SK-N-SH (cell line): Measurements from ENCODE around the gene MAP3K3. TPM values are rescaled to one million over a fixed set of nuclear protein-coding genes. Genes with fewer than 3 reads are reported as not detected.

Experiments
- CTCF ChIA-PET: fragments of 300-600, 350-600 bp; formaldehyde crosslinking; extraction: SDS; loops from one replicate; lab custom pipeline; 2021; lab: Yijun Ruan, JAX
- POLR2A ChIA-PET: fragments of 350-600 bp; sonication (Branson Sonifier 250); formaldehyde crosslinking; extraction: SDS; loops from one replicate; lab custom pipeline; 2020; ENCODE audit warnings: antibody characterized with exemption, inconsistent platforms; lab: Yijun Ruan, JAX
- DNase-seq: peaks from one replicate; pipeline ENCODE4 v3.0.0; 2012
- H2AFZ ChIP-seq: fragments of 200-600 bp; sonication (generic); 2 replicates; pipeline ENCODE4 v1.8.1; 2016; ENCODE audit warnings: antibody characterized with exemption, mild to moderate bottlenecking, low read depth
- H3F3A ChIP-seq: fragments of 200-600 bp; sonication (generic); replicated peaks from 2 replicates; pipeline ENCODE3; 2016; ENCODE audit warnings: antibody characterized with exemption, mild to moderate bottlenecking; ENCODE audit not compliant: insufficient read depth
- H3K27ac ChIP-seq, 2 experiments: fragments of 200-500 bp in 1 of 2; fragments of 200-600 bp in 1 of 2; sonication (Bioruptor generic) in 1 of 2; sonication (generic), shearing (Covaris generic) in 1 of 2; 2 replicates each; pipeline versions ENCODE4 v1.5.1 to v1.6.1; 2014 to 2016; ENCODE audit warnings: low read depth in 2 of 2, inconsistent platforms in 1 of 2, low read length in 1 of 2, mild to moderate bottlenecking in 1 of 2, mixed read lengths in 1 of 2
- H3K27me3 ChIP-seq: fragments of 200-600 bp; sonication (generic), shearing (Covaris generic); 2 replicates; pipeline ENCODE4 v1.6.1; 2016; ENCODE audit warnings: mixed run types; ENCODE audit not compliant: insufficient read depth
- H3K36me3 ChIP-seq, 2 experiments: fragments of 200-500 bp in 1 of 2; fragments of 200-600 bp in 1 of 2; sonication (Bioruptor generic) in 1 of 2; sonication (generic) in 1 of 2; replicated peaks in 1 of 2; 2 replicates each; pipeline versions ENCODE3 to v1.5.1; 2014 to 2016; ENCODE audit warnings: low read length in 1 of 2, mild to moderate bottlenecking in 1 of 2; ENCODE audit not compliant: insufficient read depth in 2 of 2, control insufficient read depth in 1 of 2
- H3K4me1 ChIP-seq, 2 experiments: fragments of 200-500 bp in 1 of 2; fragments of 200-600 bp in 1 of 2; sonication (Bioruptor generic) in 1 of 2; sonication (generic), shearing (Covaris generic) in 1 of 2; 2 replicates each; pipeline versions ENCODE4 v1.5.1 to v1.6.1; 2014 to 2016; ENCODE audit warnings: low read depth in 1 of 2, low read length in 1 of 2, mixed run types in 1 of 2; ENCODE audit not compliant: insufficient read depth in 2 of 2, control insufficient read depth in 1 of 2
- H3K4me2 ChIP-seq: fragments of 200-600 bp; sonication (generic), shearing (Covaris generic); 2 replicates; pipeline ENCODE4 v1.6.1; 2017; ENCODE audit warnings: mixed run types
- H3K4me3 ChIP-seq, 2 experiments: fragments of 200-500 bp in 1 of 2; fragments of 200-600 bp in 1 of 2; sonication (Bioruptor generic) in 1 of 2; sonication (generic), shearing (Covaris generic) in 1 of 2; 2 replicates each; pipeline versions ENCODE4 v1.5.1 to v1.8.1; 2014 to 2016; ENCODE audit warnings: low read depth in 2 of 2, inconsistent platforms in 1 of 2, low read length in 1 of 2, mild to moderate bottlenecking in 1 of 2, mixed read lengths in 1 of 2, moderate library complexity in 1 of 2
- H3K79me2 ChIP-seq: fragments of 200-600 bp; sonication (generic); 2 replicates; pipeline ENCODE4 v1.8.1; 2017; ENCODE audit warnings: mild to moderate bottlenecking; ENCODE audit not compliant: insufficient read depth
- H3K9ac ChIP-seq: fragments of 200-600 bp; sonication (generic); 2 replicates; pipeline ENCODE4 v1.6.1; 2017; ENCODE audit warnings: mixed run types
- H3K9me2 ChIP-seq: fragments of 200-600 bp; sonication (generic); 2 replicates; pipeline ENCODE4 v1.6.1; 2017; ENCODE audit warnings: mixed run types
- H3K9me3 ChIP-seq: fragments of 200-600 bp; sonication (generic); 2 replicates; pipeline ENCODE4 v1.6.1; 2017; ENCODE audit warnings: mixed run types, mild to moderate bottlenecking, moderate library complexity
- H4K20me1 ChIP-seq: fragments of 200-600 bp; sonication (generic); 2 replicates; pipeline ENCODE4 v1.6.1; 2017; ENCODE audit warnings: mild to moderate bottlenecking, mixed run types; ENCODE audit not compliant: insufficient read depth
- CHD2 ChIP-seq: fragments of 150-350 bp; IDR thresholded peaks from 2 replicates; pipeline ENCODE4 v1.6.1; 2018; ENCODE audit warnings: low read length; ENCODE audit not compliant: partially characterized antibody
- ELF1 ChIP-seq: IDR thresholded peaks from 2 replicates; pipeline ENCODE4 v1.4.0; 2012
- FOXM1 ChIP-seq: IDR thresholded peaks from 2 replicates; pipeline ENCODE4 v1.4.0; 2012; ENCODE audit warnings: low read depth, mild to moderate bottlenecking
- JUND ChIP-seq: IDR thresholded peaks from 2 replicates; pipeline ENCODE4 v1.4.0; 2012
- NFIC ChIP-seq: IDR thresholded peaks from 2 replicates; pipeline ENCODE4 v1.4.0; 2012; ENCODE audit warnings: borderline replicate concordance
- NRF1 ChIP-seq: IDR thresholded peaks from 2 replicates; pipeline ENCODE4 v1.6.1; 2012; ENCODE audit warnings: low read depth, mild to moderate bottlenecking, low read length
- POLR2AphosphoS5 ChIP-seq: IDR thresholded peaks from 2 replicates; pipeline ENCODE4 v1.6.1; 2012; ENCODE audit warnings: low read depth, low read length
- RXRA ChIP-seq: IDR thresholded peaks from 2 replicates; pipeline ENCODE4 v1.4.0; 2012; ENCODE audit warnings: low read depth, mild to moderate bottlenecking, borderline replicate concordance
- SIN3A ChIP-seq: IDR thresholded peaks from 2 replicates; pipeline ENCODE4 v1.6.1; 2012; ENCODE audit warnings: low read depth, mild to moderate bottlenecking, low read length, moderate library complexity, borderline replicate concordance
- SMC3 ChIP-seq: IDR thresholded peaks from 2 replicates; pipeline ENCODE4 v1.6.1; 2012; ENCODE audit warnings: low read depth, low read length, improper control_type of control experiment
- TAF1 ChIP-seq: IDR thresholded peaks from 2 replicates; pipeline ENCODE4 v1.6.1; 2012; ENCODE audit warnings: low read depth, mild to moderate bottlenecking, low read length, moderate library complexity, borderline replicate concordance
- TEAD4 ChIP-seq: IDR thresholded peaks from 2 replicates; pipeline ENCODE4 v1.4.0; 2012; ENCODE audit warnings: mild to moderate bottlenecking, borderline replicate concordance; ENCODE audit not compliant: insufficient read depth
- WGBS: methylation state at CpG from one replicate; pipeline ENCODE4 v1.1.6; 2017; ENCODE audit warnings: low lambda C conversion rate; 5-methylcytosine and 5-hydroxymethylcytosine counted together
- polyA plus RNA-seq, 3 experiments: library from polyadenylated mRNA; depleted of rRNA; stranded (reverse); fragments of >200 nt; gene quantifications; 2 replicates each; pipeline ENCODE4 v1.2.3, GENCODE V29; 2012
- TF ChIP-seq, protein P1 (sequence below): fragments of 150-350 bp; IDR thresholded peaks from 2 replicates; pipeline ENCODE4 v1.6.1; 2016; ENCODE audit warnings: mild to moderate bottlenecking, low read depth, low read length
- TF ChIP-seq, protein P2 (sequence below): IDR thresholded peaks from 2 replicates; pipeline ENCODE4; 2012
- TF ChIP-seq, protein P3 (sequence below): fragments of 200-600 bp; sonication (generic); IDR thresholded peaks from 2 replicates; pipeline ENCODE4 v1.6.1; 2017; ENCODE audit warnings: antibody characterized with exemption, mild to moderate bottlenecking, moderate library complexity
- TF ChIP-seq, protein P4 (sequence below): IDR thresholded peaks from 2 replicates; pipeline ENCODE4 v1.4.0; 2012; ENCODE audit warnings: low read depth
- TF ChIP-seq, protein P5 (sequence below): IDR thresholded peaks from 2 replicates; pipeline ENCODE4 v1.6.1; 2012; ENCODE audit warnings: mild to moderate bottlenecking, low read depth, low read length, moderate library complexity

MAP3K3 gene
- polyA plus RNA-seq, 1 of the 3 experiments (the other 2 are of a cell fraction) = 25.3 TPM

DNA sequence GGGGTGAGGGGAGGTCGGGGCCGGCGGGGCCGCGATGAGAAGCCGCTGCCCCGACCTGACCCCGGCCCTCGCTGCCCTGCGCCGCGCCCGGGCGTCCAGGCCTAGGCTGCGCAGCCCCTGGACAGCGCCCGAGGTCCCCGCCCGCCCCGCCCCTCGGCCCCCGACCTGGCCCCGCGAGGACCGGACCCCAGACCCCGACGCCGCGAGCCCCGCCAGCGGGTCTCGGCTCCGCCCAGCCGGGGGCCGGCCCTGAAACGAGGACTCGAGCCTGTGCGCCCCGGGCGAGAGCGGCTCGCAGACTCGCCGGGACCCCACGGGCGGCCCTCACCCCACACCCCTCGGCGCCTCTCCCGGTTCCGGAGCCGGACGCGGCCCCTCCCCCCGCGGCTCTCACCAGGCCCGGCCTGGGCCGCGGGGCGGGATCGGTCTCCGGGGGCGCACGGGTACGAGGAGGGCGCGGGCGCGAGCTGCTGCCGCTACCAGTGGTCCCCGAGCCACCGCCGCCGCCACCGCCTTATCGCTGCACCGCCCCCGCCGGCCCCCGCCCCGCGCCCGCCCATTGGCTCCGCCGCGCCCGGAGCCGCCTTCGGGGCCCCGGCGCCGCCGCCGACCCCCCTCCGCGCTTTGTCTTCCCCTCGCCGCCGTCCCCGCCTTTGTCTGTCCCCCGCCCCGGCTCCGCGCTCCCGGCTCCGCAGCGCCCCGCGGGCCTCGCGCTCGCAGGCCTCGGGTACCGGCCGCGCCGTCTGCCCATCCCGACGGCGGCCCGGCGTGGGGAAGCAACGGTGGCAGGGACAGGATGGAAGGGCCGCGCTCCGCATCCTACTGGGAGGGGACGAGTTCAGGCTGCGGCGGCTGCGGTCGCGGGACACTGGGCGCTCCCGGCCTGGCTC is 77.7 kb downstream of the MAP3K3 start, which contains the start of gene LIMD2:
Gene LIMD2 (minus strand): TSS at position 488 of the 890 bp plus-strand sequence. CDS start 827 bp downstream, outside the sequence.
- TF ChIP-seq NRF1 (peak; percentile 41), RXRA (no peak), NFIC (no peak), JUND (no peak), SIN3A (no peak), TEAD4 (0 out of 2 replicates have a peak, but pooled peaks have one; percentile 0), CHD2 (peak; percentile 21), ELF1 (no peak), SMC3 (no peak), FOXM1 (no peak), TAF1 (peak; percentile 45), POLR2AphosphoS5 (0 out of 2 replicates have a peak, but pooled peaks have one; percentile 51)
- TF ChIP-seq, protein P1, sequence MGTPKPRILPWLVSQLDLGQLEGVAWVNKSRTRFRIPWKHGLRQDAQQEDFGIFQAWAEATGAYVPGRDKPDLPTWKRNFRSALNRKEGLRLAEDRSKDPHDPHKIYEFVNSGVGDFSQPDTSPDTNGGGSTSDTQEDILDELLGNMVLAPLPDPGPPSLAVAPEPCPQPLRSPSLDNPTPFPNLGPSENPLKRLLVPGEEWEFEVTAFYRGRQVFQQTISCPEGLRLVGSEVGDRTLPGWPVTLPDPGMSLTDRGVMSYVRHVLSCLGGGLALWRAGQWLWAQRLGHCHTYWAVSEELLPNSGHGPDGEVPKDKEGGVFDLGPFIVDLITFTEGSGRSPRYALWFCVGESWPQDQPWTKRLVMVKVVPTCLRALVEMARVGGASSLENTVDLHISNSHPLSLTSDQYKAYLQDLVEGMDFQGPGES = no peak
- TF ChIP-seq, protein P2, sequence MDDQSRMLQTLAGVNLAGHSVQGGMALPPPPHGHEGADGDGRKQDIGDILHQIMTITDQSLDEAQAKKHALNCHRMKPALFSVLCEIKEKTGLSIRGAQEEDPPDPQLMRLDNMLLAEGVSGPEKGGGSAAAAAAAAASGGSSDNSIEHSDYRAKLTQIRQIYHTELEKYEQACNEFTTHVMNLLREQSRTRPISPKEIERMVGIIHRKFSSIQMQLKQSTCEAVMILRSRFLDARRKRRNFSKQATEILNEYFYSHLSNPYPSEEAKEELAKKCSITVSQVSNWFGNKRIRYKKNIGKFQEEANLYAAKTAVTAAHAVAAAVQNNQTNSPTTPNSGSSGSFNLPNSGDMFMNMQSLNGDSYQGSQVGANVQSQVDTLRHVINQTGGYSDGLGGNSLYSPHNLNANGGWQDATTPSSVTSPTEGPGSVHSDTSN = no peak
- TF ChIP-seq, protein P3, sequence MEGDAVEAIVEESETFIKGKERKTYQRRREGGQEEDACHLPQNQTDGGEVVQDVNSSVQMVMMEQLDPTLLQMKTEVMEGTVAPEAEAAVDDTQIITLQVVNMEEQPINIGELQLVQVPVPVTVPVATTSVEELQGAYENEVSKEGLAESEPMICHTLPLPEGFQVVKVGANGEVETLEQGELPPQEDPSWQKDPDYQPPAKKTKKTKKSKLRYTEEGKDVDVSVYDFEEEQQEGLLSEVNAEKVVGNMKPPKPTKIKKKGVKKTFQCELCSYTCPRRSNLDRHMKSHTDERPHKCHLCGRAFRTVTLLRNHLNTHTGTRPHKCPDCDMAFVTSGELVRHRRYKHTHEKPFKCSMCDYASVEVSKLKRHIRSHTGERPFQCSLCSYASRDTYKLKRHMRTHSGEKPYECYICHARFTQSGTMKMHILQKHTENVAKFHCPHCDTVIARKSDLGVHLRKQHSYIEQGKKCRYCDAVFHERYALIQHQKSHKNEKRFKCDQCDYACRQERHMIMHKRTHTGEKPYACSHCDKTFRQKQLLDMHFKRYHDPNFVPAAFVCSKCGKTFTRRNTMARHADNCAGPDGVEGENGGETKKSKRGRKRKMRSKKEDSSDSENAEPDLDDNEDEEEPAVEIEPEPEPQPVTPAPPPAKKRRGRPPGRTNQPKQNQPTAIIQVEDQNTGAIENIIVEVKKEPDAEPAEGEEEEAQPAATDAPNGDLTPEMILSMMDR = no peak
- TF ChIP-seq, protein P4, sequence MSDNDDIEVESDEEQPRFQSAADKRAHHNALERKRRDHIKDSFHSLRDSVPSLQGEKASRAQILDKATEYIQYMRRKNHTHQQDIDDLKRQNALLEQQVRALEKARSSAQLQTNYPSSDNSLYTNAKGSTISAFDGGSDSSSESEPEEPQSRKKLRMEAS = peak; percentile 18; the same call in 1 of the 2 replicates
- TF ChIP-seq, protein P5, sequence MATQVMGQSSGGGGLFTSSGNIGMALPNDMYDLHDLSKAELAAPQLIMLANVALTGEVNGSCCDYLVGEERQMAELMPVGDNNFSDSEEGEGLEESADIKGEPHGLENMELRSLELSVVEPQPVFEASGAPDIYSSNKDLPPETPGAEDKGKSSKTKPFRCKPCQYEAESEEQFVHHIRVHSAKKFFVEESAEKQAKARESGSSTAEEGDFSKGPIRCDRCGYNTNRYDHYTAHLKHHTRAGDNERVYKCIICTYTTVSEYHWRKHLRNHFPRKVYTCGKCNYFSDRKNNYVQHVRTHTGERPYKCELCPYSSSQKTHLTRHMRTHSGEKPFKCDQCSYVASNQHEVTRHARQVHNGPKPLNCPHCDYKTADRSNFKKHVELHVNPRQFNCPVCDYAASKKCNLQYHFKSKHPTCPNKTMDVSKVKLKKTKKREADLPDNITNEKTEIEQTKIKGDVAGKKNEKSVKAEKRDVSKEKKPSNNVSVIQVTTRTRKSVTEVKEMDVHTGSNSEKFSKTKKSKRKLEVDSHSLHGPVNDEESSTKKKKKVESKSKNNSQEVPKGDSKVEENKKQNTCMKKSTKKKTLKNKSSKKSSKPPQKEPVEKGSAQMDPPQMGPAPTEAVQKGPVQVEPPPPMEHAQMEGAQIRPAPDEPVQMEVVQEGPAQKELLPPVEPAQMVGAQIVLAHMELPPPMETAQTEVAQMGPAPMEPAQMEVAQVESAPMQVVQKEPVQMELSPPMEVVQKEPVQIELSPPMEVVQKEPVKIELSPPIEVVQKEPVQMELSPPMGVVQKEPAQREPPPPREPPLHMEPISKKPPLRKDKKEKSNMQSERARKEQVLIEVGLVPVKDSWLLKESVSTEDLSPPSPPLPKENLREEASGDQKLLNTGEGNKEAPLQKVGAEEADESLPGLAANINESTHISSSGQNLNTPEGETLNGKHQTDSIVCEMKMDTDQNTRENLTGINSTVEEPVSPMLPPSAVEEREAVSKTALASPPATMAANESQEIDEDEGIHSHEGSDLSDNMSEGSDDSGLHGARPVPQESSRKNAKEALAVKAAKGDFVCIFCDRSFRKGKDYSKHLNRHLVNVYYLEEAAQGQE = peak; percentile 86
- TF ChIP-seq, all 33 proteins: peak for 7
- H3K36me3 ChIP-seq = peaks cover 12 to 32% of the 10 kb centered on the region in 2 experiments
- H3K27me3 ChIP-seq = no peaks in the 10 kb centered on the region
- peaks cover 11% of the 10 kb centered on the region for H4K20me1 ChIP-seq
- no peaks in the 10 kb centered on the region for H3K9me2 ChIP-seq
- ChIA-PET POLR2A (interaction anchor here (0.6 to 2.2 kb wide), 7 partner anchors 10 to 258 kb away, joined by 3 to 10 read pairs (median 4); partner anchors contain the start of genes CCDC47, DDX42 and MAP3K3), CTCF (interaction anchor here (0.7 to 2.3 kb wide), 14 partner anchors 15 to 275 kb away, joined by 3 to 14 read pairs (median 4); partner anchors contain the start of gene MAP3K3)
- peak within 1 kb of the TSS; percentile 85 for H3K9ac ChIP-seq
- peak; percentile 99 for DNase-seq
- peaks cover 9 to 75% of the 10 kb centered on the region in 2 experiments; a peak in 3 of 4 replicates for H3K4me1 ChIP-seq
- no peaks in the 10 kb centered on the region for H3K9me3 ChIP-seq
- 2% methylated on average over 58 of the region's 133 CpGs for WGBS
- peak within 1 kb of the TSS; percentile 85; the same call in 1 of the 2 replicates for H2AFZ ChIP-seq
- peaks cover 25% of the 10 kb centered on the region for H3K79me2 ChIP-seq
- peak within 1 kb of the TSS; percentile 64 to 98 for H3K27ac ChIP-seq
- H3F3A ChIP-seq = peaks cover 45% of the 10 kb centered on the region
- H3K4me3 ChIP-seq = peak within 1 kb of the TSS; percentile 84 to 89
- H3K4me2 ChIP-seq = peak within 1 kb of the TSS; percentile 99
